22Rv1 (cell line): ENCODE measurements around the gene RORC.

Source experiments
- H3K27ac ChIP-seq: fragments of 450-650 bp; 2 replicates; pipeline ENCODE4 v1.5.1; 2017
- ZFX ChIP-seq: fragments of 450-650 bp; IDR thresholded peaks from 2 replicates; pipeline ENCODE4 v1.6.1; 2017; ENCODE audit warnings: antibody characterized with exemption, borderline replicate concordance
- TF ChIP-seq, protein P1 (sequence below): fragments of 450-650 bp; IDR thresholded peaks from 2 replicates; pipeline ENCODE4 v1.5.1; 2017; ENCODE audit warnings: mild to moderate bottlenecking

The RORC gene

DNA sequence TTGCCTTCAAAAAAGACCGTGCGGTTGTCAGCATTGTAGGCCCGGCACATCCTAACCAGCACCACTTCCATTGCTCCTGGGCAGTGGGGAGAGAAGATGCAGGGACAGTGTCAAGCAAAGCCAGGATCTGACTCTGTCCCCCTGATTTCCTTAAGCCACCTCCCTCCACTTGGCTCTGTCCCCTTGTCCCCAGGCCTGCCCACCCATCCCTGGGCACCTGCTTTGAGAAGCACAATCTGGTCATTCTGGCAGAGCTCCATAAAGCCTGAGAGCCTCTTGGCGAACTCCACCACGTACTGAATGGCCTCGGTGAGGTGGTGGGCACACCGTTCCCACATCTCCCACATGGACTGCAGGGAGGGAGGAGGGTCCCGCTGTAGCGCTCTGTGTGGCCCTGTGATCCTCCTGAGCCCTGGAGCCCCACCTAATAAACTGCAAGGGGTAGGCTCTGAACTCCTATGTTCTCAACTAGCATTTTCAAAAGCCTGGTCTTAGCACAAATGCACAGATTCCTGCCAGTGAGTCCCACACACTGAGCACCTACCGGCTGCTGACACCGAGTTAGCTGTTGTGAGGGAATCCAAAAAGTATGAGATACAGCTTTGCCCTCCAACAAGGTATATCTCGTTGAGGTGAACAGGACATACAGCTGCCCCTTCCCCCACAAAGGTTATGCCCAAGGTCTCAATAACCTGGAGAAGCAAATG is 18.2 kb downstream of the RORC start:
- H3K27ac ChIP-seq: no peak overlapping the region
- TF ChIP-seq, protein P1, sequence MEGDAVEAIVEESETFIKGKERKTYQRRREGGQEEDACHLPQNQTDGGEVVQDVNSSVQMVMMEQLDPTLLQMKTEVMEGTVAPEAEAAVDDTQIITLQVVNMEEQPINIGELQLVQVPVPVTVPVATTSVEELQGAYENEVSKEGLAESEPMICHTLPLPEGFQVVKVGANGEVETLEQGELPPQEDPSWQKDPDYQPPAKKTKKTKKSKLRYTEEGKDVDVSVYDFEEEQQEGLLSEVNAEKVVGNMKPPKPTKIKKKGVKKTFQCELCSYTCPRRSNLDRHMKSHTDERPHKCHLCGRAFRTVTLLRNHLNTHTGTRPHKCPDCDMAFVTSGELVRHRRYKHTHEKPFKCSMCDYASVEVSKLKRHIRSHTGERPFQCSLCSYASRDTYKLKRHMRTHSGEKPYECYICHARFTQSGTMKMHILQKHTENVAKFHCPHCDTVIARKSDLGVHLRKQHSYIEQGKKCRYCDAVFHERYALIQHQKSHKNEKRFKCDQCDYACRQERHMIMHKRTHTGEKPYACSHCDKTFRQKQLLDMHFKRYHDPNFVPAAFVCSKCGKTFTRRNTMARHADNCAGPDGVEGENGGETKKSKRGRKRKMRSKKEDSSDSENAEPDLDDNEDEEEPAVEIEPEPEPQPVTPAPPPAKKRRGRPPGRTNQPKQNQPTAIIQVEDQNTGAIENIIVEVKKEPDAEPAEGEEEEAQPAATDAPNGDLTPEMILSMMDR: no peak
- TF ChIP-seq ZFX: no peak

DNA sequence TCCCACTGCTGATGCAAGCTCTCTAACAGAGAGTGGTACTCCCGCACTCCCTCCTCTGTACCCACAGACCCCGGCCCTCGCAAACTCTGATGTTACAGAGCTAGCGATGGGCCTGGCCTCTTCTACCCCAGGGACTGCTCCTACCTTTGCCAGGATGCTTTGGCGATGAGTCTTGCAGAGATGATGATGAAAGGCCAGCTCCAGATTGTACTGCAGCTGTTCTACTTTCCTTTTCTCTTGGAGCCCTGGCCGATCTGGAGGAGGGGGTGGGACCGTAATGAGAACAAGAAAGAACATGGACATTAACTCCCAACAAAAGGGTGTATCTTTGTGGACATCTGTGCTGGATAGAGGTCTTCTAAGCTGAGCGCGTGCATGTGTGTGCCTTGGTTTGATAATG is 20.4 kb downstream of the RORC start:
- H3K27ac ChIP-seq: no peak overlapping the region
- TF ChIP-seq ZFX: no peak
- TF ChIP-seq, protein P1: no peak

DNA sequence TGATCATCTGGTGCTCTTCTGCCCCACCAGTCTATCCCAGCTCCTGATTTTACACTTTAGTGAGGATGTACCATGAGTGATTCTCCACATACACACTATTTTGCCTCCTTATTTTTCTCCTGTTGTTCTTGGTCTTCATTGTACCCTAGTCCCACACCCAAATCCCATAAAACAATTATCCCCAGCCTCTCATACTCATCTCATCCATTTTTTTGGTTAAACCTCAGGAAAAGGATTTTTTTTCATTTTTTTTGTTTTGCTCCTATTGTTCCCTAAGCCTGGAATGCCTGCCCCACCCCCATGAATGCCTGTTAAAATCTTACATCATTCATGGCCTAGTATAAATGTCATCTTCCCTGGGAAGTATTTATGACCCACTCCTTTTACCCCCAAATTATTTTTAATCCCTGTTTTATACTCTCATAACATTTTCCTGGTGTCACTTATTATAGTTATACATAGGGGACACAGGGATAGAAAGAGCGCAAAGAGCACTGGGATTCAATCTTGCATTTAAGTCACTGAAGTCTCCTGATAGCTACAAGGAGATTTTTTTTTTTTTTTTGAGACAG is 21.5 kb downstream of the RORC start:
- TF ChIP-seq ZFX: no peak
- TF ChIP-seq, protein P1: no peak
- H3K27ac ChIP-seq: no peak overlapping the region

DNA sequence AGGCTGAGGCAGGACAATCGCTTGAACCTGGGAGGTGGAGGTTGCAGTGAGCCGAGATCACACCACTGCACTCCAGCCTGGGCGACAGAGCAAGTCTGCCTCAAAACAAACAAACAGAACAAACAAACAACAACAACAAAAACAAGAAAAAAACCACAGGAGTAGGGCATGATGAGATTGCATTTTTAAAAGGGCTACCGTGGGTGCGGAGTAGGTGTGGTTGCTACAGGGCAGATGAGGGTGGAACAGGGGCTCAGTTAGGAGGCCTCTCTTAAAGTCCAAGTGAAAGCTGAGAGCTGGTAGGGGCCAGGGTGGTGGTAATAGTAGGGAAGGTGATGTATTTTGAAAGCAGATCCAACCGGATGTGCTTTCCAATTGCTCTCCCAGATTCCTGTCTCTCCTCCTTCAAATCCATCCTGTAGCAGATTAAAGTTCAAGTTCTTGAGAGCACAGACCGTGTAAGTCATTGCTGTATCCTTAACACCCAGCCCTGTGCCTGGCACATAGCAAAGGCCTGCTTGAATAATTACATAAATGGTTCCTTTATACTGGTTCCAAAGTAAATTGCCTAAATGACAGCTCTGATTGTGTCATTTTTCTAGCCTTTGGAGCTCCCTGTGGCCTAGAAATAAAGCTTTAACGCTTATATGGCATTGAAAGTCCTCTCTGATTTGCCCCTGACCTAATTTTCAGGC is 22.2 kb downstream of the RORC start:
- TF ChIP-seq, protein P1: no peak
- no peak for TF ChIP-seq ZFX
- no peak overlapping the region for H3K27ac ChIP-seq

DNA sequence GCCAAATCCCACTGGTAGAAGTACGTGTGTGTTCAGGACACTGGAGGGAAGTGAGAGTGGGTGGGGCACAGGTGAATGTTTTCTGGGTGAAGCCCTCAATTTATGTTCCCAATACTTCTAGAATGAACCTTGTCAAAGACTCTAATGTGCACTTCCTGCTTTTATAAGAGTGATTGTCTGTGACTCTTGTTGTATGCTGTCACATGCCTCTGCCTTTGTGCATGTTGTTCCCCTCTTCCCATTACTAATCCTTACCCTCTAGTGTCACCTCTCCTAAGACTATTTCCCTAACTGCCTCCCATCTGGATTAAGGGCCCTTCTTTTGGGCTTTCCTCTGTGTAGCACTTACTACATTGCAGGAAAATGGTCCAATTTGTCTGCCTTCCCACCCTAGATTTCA is 23.8 kb downstream of the RORC start:
- H3K27ac ChIP-seq: no peak overlapping the region; the same call in 1 of the 2 replicates
- TF ChIP-seq, protein P1: no peak
- TF ChIP-seq ZFX: no peak

DNA sequence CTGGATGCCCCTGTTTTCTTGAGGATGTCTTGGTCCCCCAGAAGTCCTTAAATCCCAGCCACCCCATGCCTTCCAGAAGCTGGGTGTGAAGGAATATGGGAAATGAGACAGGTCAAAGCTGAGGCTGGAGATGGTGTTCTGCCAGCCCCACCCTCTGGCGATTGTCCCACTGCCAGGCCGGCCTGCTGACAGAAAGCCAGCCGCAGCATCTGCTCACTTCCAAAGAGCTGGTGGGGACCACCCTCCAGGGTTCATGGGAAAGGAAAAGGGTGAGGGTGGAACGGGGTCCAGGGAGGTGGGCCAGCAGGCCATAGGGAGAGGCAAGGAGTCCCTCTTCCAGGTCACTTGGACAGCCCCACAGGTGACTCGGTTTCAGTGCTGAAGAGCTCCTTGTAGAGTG is 24.5 kb downstream of the RORC start:
- TF ChIP-seq, protein P1: no peak
- TF ChIP-seq ZFX: no peak
- no peak overlapping the region for H3K27ac ChIP-seq

DNA sequence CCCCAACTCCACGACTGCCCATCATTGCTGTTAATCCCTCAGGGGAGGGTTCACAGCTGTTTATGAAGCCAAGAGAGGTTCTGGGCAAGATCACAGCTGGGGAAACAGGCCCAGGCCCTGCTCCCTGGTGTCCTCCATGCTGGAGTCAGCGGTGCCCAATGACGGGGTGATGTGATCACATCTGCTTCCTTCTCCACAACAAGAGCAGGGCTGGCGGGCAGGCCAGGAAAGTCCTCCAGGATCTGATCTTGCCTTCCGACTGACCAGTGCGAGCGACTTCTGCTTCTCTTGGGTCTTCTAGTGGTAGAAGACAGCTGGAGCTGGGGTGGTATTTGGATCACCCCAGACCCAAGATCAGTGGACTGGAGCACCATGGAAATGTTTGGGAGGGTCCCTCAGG is 25.4 kb downstream of the RORC start:
- no peak overlapping the region for H3K27ac ChIP-seq
- TF ChIP-seq ZFX: no peak
- TF ChIP-seq, protein P1: no peak
